HG03432 (cell line): Measurements from ENCODE around the gene ENOPH1.
"Not testable (repeated sequence)": the region's sequence is repeated elsewhere in the genome, so short reads cannot be mapped to it uniquely, and the experiment has no call there.

Experiments used
- ATAC-seq: cut with Tn5 transposase; IDR thresholded peaks from one replicate; pipeline ENCODE4 v1.9.1; 2021; ENCODE audit warnings: mild to moderate bottlenecking, moderate library complexity; ENCODE audit not compliant: unreplicated experiment

The ENOPH1 gene

DNA sequence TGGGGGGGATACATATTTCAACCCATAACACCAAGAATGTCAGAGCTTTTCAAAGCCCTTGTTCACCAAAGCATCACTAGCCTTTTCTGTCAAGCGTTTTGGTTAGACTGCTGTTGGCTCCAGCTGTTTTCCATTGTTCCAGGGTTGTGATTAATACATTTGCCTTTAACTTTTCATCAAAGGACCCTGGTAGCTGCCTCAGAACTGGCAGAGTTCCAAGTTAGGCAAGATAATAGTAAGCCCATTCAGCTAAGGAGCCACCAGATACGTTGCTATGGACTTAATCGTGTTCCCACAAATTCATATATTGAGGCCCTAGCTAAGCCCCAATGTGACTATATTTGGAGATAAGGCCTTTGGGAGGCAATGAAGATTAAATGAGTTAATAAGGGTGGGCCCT lies 37.1 kb downstream of the ENOPH1 start:
- no peak for ATAC-seq

DNA sequence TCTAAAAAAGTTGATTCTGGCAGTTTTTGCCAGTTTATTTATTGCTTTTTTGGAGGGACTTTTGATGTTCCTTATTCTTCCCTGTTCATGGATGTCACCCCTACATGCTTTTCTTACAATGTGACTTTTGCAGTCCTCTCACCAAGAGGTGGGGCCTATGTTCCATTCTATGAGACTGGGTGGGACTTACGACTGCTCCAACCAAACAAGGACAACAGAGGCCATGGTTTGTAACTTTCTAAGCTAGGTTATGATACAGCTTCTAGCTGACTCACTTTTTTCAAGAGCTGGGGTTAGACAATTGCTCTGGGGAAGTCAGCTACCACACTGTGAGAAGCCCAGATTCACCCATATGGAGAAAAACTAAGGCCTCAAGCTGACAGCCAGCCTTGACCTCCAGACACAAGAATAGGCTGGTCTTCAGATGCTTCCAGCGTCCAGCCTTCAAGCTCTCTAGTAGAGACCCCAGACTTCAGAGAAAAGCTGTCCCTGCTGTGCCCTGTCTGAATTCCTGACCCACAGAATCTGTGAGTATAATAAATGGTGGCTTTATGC lies 39.5 kb downstream of the ENOPH1 start:
- no peak for ATAC-seq

DNA sequence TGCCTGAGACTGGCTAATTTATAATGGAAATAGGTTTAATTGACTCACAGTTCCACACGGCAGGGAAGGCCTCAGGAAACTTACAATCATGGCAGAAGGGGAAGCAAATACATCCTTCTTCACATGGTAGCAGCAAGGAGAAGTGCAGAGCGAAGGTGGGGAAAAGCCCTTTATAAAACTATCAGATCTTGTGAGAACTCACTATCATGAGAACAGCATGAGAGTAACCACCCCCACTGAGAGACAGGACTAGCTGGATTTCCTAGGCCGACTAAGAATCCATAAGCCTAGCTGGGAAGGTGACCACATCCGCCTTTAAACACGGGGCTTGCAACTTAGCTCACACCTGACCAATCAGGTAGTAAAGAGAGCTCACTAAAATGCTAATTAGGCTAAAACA lies 42.7 kb downstream of the ENOPH1 start:
- not testable (repeated sequence) for ATAC-seq

GRCh38 chr4:82473621-82474164 lies 43.3 kb downstream of the ENOPH1 start:
- ATAC-seq, result no peak

- ATAC-seq, result not testable (repeated sequence)
Observed at GRCh38 chr4:82475931-82476330, 45.5 kb downstream of the ENOPH1 start.

DNA sequence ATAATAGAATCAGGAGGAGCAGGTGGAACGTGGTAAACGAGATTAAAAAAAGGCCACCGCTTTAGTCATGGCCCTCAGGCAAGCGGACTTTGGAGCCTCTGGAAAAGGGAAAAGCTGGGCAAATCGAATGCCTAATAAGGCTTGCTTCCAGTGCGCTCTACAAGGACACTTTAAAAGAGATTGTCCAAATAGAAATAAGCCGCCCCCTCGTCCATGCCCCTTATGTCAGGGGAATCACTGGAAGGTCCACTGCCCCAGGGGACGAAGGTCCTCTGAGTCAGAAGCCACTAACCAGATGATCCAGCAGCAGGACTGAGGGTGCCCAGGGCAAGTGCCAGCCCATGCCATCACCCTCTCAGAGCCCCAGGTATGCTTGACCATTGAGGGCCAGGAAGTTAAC lies 47.1 kb downstream of the ENOPH1 start:
- ATAC-seq, result not testable (repeated sequence)

GRCh38 chr4:82479562-82479961 lies 49.2 kb downstream of the ENOPH1 start:
- ATAC-seq, result no peak

GRCh38 chr4:82480771-82481505 lies 50.5 kb downstream of the ENOPH1 start:
- ATAC-seq, result no peak

DNA sequence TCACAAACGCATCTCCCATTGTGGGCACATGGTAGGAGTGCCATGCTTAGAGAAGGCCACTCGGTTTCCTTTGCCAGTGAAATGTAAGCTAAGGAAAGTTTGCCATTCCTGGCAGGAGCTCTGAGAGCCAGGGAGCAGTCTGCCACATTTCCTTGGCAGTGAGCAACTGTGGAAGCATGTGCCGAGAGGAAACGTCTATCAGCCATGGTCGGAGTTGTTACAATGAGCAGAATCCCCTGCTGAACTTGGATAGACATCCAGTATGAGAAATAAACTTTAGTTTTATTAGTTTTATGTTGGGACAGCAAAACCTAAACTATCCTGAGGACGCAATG lies 51.1 kb downstream of the ENOPH1 start:
- ATAC-seq, result no peak

DNA sequence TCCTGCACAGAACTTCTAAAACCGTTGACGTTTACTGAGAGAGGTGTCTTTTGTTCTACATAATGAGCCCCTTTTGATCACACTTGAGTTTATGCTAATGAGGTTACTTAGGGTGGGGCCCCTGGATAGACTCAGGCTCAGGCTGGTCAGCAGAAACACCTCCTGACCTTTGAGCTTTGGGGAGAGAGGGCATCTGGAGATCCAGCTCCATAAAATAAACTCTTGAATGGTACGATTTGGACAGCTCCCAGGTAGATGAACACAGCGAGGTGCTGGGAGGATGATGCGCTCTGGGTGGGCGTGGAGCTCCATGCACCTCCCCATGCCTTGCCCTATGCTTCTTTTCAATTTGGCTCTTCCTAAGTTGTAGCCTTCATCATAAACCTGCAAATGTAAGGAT lies 52.0 kb downstream of the ENOPH1 start:
- no peak for ATAC-seq

DNA sequence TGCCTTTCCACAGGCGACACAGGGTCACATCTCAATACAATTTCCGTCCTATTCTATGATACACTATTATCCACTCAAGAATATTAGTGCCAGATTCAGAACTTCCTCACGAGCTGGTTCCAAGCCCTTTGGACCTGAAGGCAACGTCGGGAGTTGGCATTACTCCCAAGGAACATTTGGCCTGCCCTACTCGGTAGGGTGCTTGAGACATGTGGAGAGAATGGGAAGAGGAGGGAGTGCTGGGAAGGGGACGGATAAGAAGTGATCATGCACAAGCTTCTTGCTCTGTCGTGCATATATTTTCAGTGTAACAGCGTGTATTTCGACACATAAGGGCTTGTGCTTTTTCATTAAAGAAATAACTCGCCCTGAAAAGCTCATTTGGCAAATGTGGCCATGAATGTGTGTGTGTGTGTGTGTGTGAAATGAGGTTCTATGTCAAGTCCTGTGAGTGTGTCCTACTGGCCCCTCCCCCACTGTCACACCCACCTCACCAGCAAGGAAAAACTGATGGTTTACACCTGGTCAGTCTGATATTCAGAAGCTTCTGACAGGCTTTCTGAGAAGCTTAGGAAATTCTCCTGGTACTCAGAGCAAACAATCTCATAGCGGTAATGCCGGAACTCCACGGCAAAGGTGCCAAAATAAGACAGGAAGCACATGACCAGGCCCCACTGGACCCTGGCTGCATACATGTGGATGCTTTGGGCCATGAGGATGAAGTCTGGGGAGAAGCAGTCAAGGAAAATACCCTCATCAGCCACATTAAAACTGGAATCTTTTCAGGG lies 54.8 kb downstream of the ENOPH1 start:
- no peak for ATAC-seq

DNA sequence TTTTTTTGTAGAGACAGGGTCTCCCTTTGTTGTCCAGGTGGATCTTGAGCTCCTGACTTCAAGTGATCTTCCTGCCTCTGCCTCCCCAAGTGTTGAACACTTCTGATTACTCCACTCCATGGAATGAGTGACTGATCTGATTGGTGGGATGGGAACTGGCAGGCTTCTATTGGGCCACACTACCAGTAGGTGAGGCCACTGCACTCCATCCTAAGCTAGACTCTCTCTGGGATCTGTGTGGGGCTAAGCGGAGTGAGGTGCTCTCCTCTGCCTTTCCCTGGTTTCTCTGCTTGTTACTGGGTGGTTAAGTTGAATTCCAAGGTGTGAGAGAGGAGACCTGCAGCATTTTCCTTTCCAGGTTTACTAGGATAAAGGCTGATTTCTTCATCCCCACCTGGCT lies 58.7 kb downstream of the ENOPH1 start:
- ATAC-seq, result no peak

- ATAC-seq, result no peak
Observed at GRCh38 chr4:82489987-82490386, 59.6 kb downstream of the ENOPH1 start.

DNA sequence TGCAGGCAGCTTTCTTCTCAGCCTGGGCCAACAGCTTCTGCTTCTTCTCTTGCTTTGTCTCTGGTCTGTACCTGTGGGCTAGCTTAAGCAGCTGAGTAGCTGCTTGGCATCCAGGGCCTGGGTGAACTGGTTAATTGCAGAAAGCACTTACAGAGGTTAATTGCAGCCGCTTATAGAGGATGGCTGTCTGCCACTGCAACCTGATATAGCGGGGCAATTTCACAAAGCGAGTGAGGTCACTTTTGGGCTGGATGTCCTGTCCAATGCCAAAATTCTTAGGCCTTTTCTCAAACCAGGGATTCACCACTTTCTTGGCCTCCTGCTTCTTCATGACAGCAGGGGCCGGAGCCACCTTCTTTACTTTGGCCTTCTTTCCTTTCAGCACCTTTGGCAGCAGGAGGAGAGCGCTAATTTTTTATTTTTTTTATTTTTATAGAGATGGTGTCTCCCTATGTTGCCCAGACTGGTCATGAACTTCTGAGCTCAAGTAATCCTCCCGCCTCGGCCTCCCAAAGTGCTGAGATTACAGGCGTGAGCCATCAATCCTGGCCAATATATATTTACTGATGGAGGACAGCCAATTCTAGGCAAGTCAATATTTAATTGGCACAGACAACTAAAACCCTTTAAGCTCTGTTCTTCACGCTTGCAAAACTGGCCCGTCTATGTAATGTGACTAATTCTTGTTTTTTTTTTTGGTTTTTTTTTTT lies 61.0 kb downstream of the ENOPH1 start:
- no peak for ATAC-seq

GRCh38 chr4:82493721-82494425 lies 63.5 kb downstream of the ENOPH1 start:
- ATAC-seq, result no peak

GRCh38 chr4:82495666-82496065 lies 65.3 kb downstream of the ENOPH1 start:
- ATAC-seq, result no peak

GRCh38 chr4:82496349-82496748 lies 66.0 kb downstream of the ENOPH1 start:
- ATAC-seq, result no peak

DNA sequence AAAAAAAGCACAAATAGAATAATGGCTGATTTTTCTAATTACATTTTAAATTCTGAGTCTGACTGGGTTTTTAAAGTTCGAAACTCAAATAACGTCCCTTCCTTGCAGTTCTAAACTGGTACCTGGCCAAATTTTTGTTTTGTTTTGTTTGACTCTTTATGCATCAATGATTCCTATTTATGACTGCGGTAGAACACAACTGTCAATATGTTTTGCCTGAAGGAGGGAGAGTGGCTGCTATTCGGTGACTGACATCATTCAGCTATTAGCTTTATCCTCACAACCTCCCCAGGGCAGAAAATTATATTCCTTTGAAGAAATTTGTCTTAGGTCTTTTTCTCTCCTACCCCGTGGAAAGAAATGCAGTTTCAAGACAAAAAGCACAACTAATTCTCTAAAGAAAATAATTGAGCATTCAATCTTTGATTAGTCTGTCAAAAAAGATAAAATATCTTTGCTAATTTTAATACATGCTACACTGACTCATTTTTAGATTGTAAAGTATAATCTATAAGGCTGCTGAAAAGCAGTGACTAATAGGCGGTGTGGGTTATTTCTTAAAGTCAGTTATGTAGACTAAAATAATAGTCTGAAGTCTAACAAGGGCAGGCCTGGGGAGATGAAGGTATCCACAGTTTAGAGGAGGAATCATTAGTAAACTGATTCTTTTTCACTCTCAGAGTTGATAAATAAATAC lies 69.5 kb downstream of the ENOPH1 start:
- no peak for ATAC-seq

GRCh38 chr4:82500435-82501153 lies 70.2 kb downstream of the ENOPH1 start:
- no peak for ATAC-seq

DNA sequence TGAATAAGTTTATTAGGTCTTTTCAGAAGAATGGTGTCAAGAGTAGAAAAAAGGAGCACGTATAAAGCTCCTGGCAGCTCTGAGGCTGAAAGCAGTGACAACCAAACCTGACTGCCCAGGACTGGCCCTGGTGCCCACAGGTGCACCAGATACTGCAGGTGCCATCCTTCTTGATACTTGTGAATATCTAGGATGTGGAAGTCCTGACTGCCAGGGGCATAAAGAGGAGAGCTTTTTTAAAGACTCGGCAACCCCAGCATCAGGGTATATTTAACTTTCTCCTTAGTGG lies 70.7 kb downstream of the ENOPH1 start:
- ATAC-seq, result no peak
